HEK293 (cell line): ENCODE results near the gene TNC.

Experiments
- PBX3 ChIP-seq: sonication (generic); formaldehyde crosslinking; IDR thresholded peaks from 2 replicates; pipeline ENCODE4 v1.8.1; 2022; ENCODE audit warnings: mild to moderate bottlenecking, moderate library complexity, missing genetic modification reagents
- ZNF114 ChIP-seq: fragments of 450-650 bp; formaldehyde crosslinking; IDR thresholded peaks from 2 replicates; pipeline ENCODE4 v1.5.0; 2017; ENCODE audit warnings: missing biosample characterization, missing genetic modification characterization
- ZNF704 ChIP-seq: fragments of 450-650 bp; formaldehyde crosslinking; IDR thresholded peaks from 2 replicates; pipeline ENCODE4 v1.5.1; 2016; ENCODE audit warnings: missing biosample characterization, missing genetic modification characterization

- TF ChIP-seq ZNF704 (tag by site-specific recombination) (no peak), ZNF114 (tag by site-specific recombination) (no peak), PBX3 (CRISPR knock-in tag) (no peak)
Measured at GRCh38 chr9:115116421-115117284, 1.3 kb downstream of the TNC start.
